K562 (cell line): ENCODE data around the gene LINGO3. TPM values are rescaled to one million over a fixed set of nuclear protein-coding genes. Genes with fewer than 3 reads are reported as not detected.
A peak's percentile ranks its signal among the peaks of the same experiment; 100 is the strongest.

Experiments
- ADNP ChIP-seq: fragments of 200-800 bp; sonication (Bioruptor generic); IDR thresholded peaks from 2 replicates; pipeline ENCODE4 v1.6.1; 2016; ENCODE audit warnings: missing genetic modification characterization, missing compliant biosample characterization
- BCOR ChIP-seq: fragments of 450-650 bp; IDR thresholded peaks from 2 replicates; pipeline ENCODE4 v1.6.1; 2016
- CBX8 ChIP-seq: fragments of 200-600 bp; sonication (generic); IDR thresholded peaks from 2 replicates; pipeline ENCODE4 v1.6.1; 2012; ENCODE audit warnings: borderline replicate concordance, mixed run types, low read depth, mild to moderate bottlenecking, moderate library complexity, mixed read lengths, low read length, control low read depth, inconsistent platforms; ENCODE audit not compliant: poor library complexity, severe bottlenecking; ENCODE audit errors: extremely low read depth
- FOXJ2 ChIP-seq: fragments of 200-800 bp; sonication (Bioruptor generic); IDR thresholded peaks from 2 replicates; pipeline ENCODE4 v1.6.1; 2016; ENCODE audit warnings: missing genetic modification characterization, missing compliant biosample characterization
- ILF3 ChIP-seq: fragments of 450-650 bp; IDR thresholded peaks from 2 replicates; pipeline ENCODE4 v1.6.1; 2018; ENCODE audit warnings: antibody characterized with exemption, mild to moderate bottlenecking, moderate library complexity, borderline replicate concordance
- KDM1A ChIP-seq, 2 experiments: fragments of 450-650 bp; IDR thresholded peaks; 2 replicates each; pipeline ENCODE4 v1.6.1; 2016; ENCODE audit warnings: mild to moderate bottlenecking in 2 of 2
- MTF1 ChIP-seq: fragments of 250-450 bp; sonication (Bioruptor Pico); IDR thresholded peaks from 2 replicates; pipeline ENCODE4 v1.9.0; 2021; ENCODE audit warnings: moderate library complexity, mild to moderate bottlenecking, inconsistent platforms, borderline replicate concordance
- POLR2AphosphoS2 ChIP-seq: IDR thresholded peaks from 2 replicates; pipeline ENCODE4 v1.6.1; 2012; ENCODE audit warnings: low read length, improper control_type of control experiment
- RBM25 ChIP-seq: fragments of 200-400 bp; formaldehyde crosslinking; IDR thresholded peaks from 2 replicates; pipeline ENCODE4 v1.6.1; 2018; ENCODE audit warnings: low read length, low read depth, moderate library complexity; ENCODE audit not compliant: severe bottlenecking
- RCOR1 ChIP-seq, 2 experiments: IDR thresholded peaks; 2 replicates each; pipeline ENCODE4 v1.6.1; 2012; ENCODE audit warnings: low read depth in 2 of 2, low read length in 2 of 2, borderline replicate concordance in 1 of 2, improper control_type of control experiment in 1 of 2
- SUPT5H ChIP-seq: fragments of 450-650 bp; IDR thresholded peaks from 2 replicates; pipeline ENCODE4 v1.6.1; 2016
- polyA plus RNA-seq, 8 experiments: library from polyadenylated mRNA; depleted of rRNA in 4 of 8; stranded (reverse) in 5 of 8; unstranded in 3 of 8; fragments of >200 nt; fragmentation: Nextera tagmentation in 2 of 8; fragmentation: Illumina TruSeq in 1 of 8; extraction: Ambion mirVana in 2 of 8; extraction: Trizol in 1 of 8; gene quantifications; 2 replicates each; pipeline versions ENCODE4 v1.2.1 to v1.2.3, GENCODE V29; 2011 to 2014; ENCODE audit warnings: inconsistent platforms in 1 of 8, missing spikeins in 1 of 8
- total RNA-seq, 7 experiments: library from RNA; depleted of rRNA in 6 of 7; stranded (reverse); fragments of >200 nt in 6 of 7; fragmentation: Illumina TruSeq in 2 of 7; extraction: Trizol in 2 of 7; gene quantifications; 2 replicates each; pipeline versions ENCODE4 v1.2.1 to v1.2.3, GENCODE V29; 2011 to 2021; ENCODE audit warnings: low replicate concordance in 1 of 7
- TF ChIP-seq, protein P1 (sequence below): sonication (generic); formaldehyde crosslinking; IDR thresholded peaks from 2 replicates; pipeline ENCODE4 v1.8.0; 2022; ENCODE audit warnings: missing genetic modification reagents, mild to moderate bottlenecking, borderline replicate concordance
- TF ChIP-seq, protein P2 (sequence below), 2 experiments: fragments of 450-650 bp in 1 of 2; sonication (generic) in 1 of 2; formaldehyde crosslinking in 1 of 2; IDR thresholded peaks; 2 replicates each; pipeline versions ENCODE4 v1.7.1 to v1.9.0; 2016 to 2022; ENCODE audit warnings: inconsistent platforms in 1 of 2, mild to moderate bottlenecking in 1 of 2, missing genetic modification reagents in 1 of 2
- TF ChIP-seq, protein P3 (sequence below): sonication (generic); formaldehyde crosslinking; IDR thresholded peaks from 2 replicates; pipeline ENCODE4 v1.8.0; 2022; ENCODE audit warnings: missing genetic modification reagents, mild to moderate bottlenecking, borderline replicate concordance

The LINGO3 gene
- total and polyA plus RNA-seq, 9 of the 15 experiments (the other 6 are each of a cell fraction or from before 2014, with no cell fraction given) = 0.03 to 0.05 (median 0.03) TPM; not detected in 6

DNA sequence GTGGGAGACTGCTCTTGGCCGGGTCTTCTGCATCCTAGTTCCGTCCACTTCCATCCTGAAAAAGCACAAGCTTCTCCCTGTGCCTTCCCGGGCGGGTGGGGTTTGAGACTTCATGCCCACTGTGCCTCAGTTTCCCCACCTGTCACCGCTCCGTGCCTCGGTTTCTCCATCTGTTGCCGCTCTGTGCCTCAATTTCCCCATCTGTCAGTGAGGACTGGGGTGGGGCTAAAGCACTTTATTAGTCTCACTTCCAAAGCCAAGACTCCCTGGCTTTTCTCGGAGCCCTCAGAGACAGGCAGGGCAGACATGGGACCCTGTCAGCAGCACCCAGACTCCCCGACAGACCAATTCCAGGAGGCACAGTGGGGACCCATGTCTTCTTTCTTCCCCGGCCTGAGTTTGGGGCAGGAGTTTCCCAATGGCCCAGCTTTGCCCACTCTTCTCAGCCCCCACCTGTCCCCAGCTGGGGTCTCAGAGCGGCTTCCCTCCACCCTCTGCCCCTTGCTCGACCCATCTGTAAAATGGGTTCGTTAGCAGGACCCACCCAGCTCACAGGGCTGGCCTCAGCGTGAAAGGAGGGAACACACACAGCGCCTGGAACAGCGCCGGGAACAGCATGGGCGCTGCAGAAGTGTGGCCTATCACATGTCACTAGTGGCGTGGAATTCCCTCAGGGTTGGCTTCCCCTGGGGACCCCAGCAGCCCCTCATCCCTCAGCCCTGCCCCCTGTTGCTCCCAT lies 21.4 kb downstream of the LINGO3 start (continued):
- peak; percentile 36 to 61; a peak in 2 of 4 replicates for TF ChIP-seq KDM1A (IDR thresholded peaks at IDR 0.05)
- no peak for TF ChIP-seq SUPT5H
- TF ChIP-seq RBM25 = peak; percentile 58
- 0 out of 2 replicates have a peak, but pooled peaks have one; percentile 8 for TF ChIP-seq ADNP (tag)
- no peak for TF ChIP-seq POLR2AphosphoS2
- TF ChIP-seq, protein P1, sequence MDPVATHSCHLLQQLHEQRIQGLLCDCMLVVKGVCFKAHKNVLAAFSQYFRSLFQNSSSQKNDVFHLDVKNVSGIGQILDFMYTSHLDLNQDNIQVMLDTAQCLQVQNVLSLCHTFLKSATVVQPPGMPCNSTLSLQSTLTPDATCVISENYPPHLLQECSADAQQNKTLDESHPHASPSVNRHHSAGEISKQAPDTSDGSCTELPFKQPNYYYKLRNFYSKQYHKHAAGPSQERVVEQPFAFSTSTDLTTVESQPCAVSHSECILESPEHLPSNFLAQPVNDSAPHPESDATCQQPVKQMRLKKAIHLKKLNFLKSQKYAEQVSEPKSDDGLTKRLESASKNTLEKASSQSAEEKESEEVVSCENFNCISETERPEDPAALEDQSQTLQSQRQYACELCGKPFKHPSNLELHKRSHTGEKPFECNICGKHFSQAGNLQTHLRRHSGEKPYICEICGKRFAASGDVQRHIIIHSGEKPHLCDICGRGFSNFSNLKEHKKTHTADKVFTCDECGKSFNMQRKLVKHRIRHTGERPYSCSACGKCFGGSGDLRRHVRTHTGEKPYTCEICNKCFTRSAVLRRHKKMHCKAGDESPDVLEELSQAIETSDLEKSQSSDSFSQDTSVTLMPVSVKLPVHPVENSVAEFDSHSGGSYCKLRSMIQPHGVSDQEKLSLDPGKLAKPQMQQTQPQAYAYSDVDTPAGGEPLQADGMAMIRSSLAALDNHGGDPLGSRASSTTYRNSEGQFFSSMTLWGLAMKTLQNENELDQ = no peak
- TF ChIP-seq BCOR = peak; percentile 89
- TF ChIP-seq ILF3 = no peak
- 0 out of 4 replicates have a peak, but pooled peaks of 1 of the 2 experiments have one; percentile 7 for TF ChIP-seq RCOR1 (IDR thresholded peaks at IDR 0.05; ENCODE audit: borderline replicate concordance in 1 of 2, low read depth in 2 of 2, low read length in 2 of 2)
- no peak for TF ChIP-seq MTF1 (CRISPR knock-in tag)
- TF ChIP-seq, protein P2, sequence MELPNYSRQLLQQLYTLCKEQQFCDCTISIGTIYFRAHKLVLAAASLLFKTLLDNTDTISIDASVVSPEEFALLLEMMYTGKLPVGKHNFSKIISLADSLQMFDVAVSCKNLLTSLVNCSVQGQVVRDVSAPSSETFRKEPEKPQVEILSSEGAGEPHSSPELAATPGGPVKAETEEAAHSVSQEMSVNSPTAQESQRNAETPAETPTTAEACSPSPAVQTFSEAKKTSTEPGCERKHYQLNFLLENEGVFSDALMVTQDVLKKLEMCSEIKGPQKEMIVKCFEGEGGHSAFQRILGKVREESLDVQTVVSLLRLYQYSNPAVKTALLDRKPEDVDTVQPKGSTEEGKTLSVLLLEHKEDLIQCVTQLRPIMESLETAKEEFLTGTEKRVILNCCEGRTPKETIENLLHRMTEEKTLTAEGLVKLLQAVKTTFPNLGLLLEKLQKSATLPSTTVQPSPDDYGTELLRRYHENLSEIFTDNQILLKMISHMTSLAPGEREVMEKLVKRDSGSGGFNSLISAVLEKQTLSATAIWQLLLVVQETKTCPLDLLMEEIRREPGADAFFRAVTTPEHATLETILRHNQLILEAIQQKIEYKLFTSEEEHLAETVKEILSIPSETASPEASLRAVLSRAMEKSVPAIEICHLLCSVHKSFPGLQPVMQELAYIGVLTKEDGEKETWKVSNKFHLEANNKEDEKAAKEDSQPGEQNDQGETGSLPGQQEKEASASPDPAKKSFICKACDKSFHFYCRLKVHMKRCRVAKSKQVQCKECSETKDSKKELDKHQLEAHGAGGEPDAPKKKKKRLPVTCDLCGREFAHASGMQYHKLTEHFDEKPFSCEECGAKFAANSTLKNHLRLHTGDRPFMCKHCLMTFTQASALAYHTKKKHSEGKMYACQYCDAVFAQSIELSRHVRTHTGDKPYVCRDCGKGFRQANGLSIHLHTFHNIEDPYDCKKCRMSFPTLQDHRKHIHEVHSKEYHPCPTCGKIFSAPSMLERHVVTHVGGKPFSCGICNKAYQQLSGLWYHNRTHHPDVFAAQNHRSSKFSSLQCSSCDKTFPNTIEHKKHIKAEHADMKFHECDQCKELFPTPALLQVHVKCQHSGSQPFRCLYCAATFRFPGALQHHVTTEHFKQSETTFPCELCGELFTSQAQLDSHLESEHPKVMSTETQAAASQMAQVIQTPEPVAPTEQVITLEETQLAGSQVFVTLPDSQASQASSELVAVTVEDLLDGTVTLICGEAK (IDR thresholded peaks at IDR 0.05) = no peak
- TF ChIP-seq, protein P2 (CRISPR knock-in tag; IDR thresholded peaks at IDR 0.05) = no peak
- TF ChIP-seq, protein P3, sequence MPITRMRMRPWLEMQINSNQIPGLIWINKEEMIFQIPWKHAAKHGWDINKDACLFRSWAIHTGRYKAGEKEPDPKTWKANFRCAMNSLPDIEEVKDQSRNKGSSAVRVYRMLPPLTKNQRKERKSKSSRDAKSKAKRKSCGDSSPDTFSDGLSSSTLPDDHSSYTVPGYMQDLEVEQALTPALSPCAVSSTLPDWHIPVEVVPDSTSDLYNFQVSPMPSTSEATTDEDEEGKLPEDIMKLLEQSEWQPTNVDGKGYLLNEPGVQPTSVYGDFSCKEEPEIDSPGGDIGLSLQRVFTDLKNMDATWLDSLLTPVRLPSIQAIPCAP (CRISPR knock-in tag) = no peak
- TF ChIP-seq FOXJ2 (tag) = no peak
- no peak for TF ChIP-seq CBX8
